Endothelial cell of umbilical vein (primary cell): ENCODE data around the gene RAB8B. TPM values are rescaled to one million over a fixed set of nuclear protein-coding genes. Genes with fewer than 3 reads are reported as not detected.

ENCODE experiments used
- BruUV-seq: library from RNA; stranded (reverse); fragments of 400-500 nt; replicated peaks from 2 replicates; lab custom pipeline; 2021; lab: Mats Ljungman, UMichigan
- CTCF ChIA-PET: fragments of 300-600, 350-600 bp; sonication (Branson Sonifier 250); formaldehyde crosslinking; loops from one replicate; lab custom pipeline; 2021; ENCODE audit warnings: antibody characterized with exemption, inconsistent platforms; lab: Charles Lee
- POLR2A ChIA-PET: fragments of 300-600, 350-600 bp; sonication (Branson Sonifier 250); formaldehyde crosslinking; loops from one replicate; lab custom pipeline; 2021; ENCODE audit warnings: antibody characterized with exemption, inconsistent platforms; lab: Charles Lee
- DNase-seq: peaks from one replicate; pipeline ENCODE4 v3.0.0-alpha.2; 2011; ENCODE audit warnings: low read depth, low spot score
- FAIRE-seq: peaks from 2 replicates; lab custom pipeline; 2011; peaks lifted over from hg19 to GRCh38; lab: Jason Lieb, UNC
- H2AFZ ChIP-seq: 2 replicates; pipeline ENCODE4 v1.6.0; 2012; ENCODE audit warnings: low read depth, low read length, control low read depth, inconsistent platforms
- H3K27ac ChIP-seq: 2 replicates; pipeline ENCODE4 v1.5.1; 2011; ENCODE audit warnings: low read depth, mild to moderate bottlenecking, control low read depth, low read length, moderate library complexity; ENCODE audit not compliant: insufficient read depth
- H3K27me3 ChIP-seq, 2 experiments: 2 replicates each; pipeline versions ENCODE4 v1.6.0 to v1.6.1; 2011; ENCODE audit warnings: low read length in 2 of 2, mixed read lengths in 1 of 2; ENCODE audit not compliant: control insufficient read depth in 2 of 2, insufficient read depth in 2 of 2
- H3K36me3 ChIP-seq, 2 experiments: 2 replicates in 1 of 2; 3 replicates in 1 of 2; pipeline ENCODE4 v1.5.1; 2011; ENCODE audit warnings: low read length in 2 of 2, mild to moderate bottlenecking in 1 of 2, moderate library complexity in 1 of 2; ENCODE audit not compliant: control insufficient read depth in 2 of 2, insufficient read depth in 2 of 2; ENCODE audit errors: extremely low read depth in 1 of 2
- H3K4me1 ChIP-seq: 3 replicates; pipeline ENCODE4 v1.5.1; 2011; ENCODE audit warnings: mild to moderate bottlenecking, low read length; ENCODE audit not compliant: control insufficient read depth, insufficient read depth; ENCODE audit errors: extremely low read depth
- H3K4me2 ChIP-seq: 2 replicates; pipeline ENCODE4 v1.6.1; 2011; ENCODE audit warnings: low read length, control low read depth, mixed read lengths; ENCODE audit not compliant: insufficient read depth
- H3K4me3 ChIP-seq, 3 experiments: fragments of 200-600 bp in 1 of 3; sonication (generic), shearing (Covaris generic) in 1 of 3; replicated peaks in 1 of 3; 2 replicates each; pipeline ENCODE4 v1.5.1; 2011 to 2016; ENCODE audit warnings: control low read depth in 3 of 3, low read length in 3 of 3, mild to moderate bottlenecking in 2 of 3, inconsistent platforms in 1 of 3, low read depth in 1 of 3, moderate library complexity in 1 of 3; ENCODE audit not compliant: insufficient read depth in 1 of 3
- H3K79me2 ChIP-seq: 2 replicates; pipeline ENCODE4 v1.6.0; 2012; ENCODE audit warnings: low read length, inconsistent platforms; ENCODE audit not compliant: control insufficient read depth, insufficient read depth
- H3K9ac ChIP-seq: replicated peaks from 2 replicates; pipeline ENCODE3; 2011; ENCODE audit warnings: low read length, control low read depth; ENCODE audit not compliant: insufficient read depth; ENCODE audit errors: extremely low read depth
- H3K9me1 ChIP-seq: replicated peaks from 3 replicates; pipeline ENCODE4 v1.6.0; 2011; ENCODE audit warnings: mild to moderate bottlenecking, low read length; ENCODE audit not compliant: control insufficient read depth, insufficient read depth; ENCODE audit errors: extremely low read depth
- H3K9me3 ChIP-seq: replicated peaks from 2 replicates; pipeline ENCODE4 v1.5.1; 2012; ENCODE audit warnings: low read length, inconsistent platforms; ENCODE audit not compliant: control insufficient read depth, insufficient read depth
- H4K20me1 ChIP-seq: replicated peaks from 2 replicates; pipeline ENCODE3; 2011; ENCODE audit warnings: mild to moderate bottlenecking, low read length; ENCODE audit not compliant: control insufficient read depth, insufficient read depth; ENCODE audit errors: extremely low read depth
- EZH2 ChIP-seq: IDR thresholded peaks from 2 replicates; pipeline ENCODE4 v1.6.1; 2012; ENCODE audit warnings: borderline replicate concordance, low read depth, mild to moderate bottlenecking, moderate library complexity, low read length, inconsistent platforms; ENCODE audit not compliant: severe bottlenecking
- FOS ChIP-seq: IDR thresholded peaks from 2 replicates; pipeline ENCODE4 v1.6.1; 2011; ENCODE audit warnings: mild to moderate bottlenecking, low read length, moderate library complexity, borderline replicate concordance; ENCODE audit not compliant: insufficient read depth
- GATA2 ChIP-seq: IDR thresholded peaks from 2 replicates; pipeline ENCODE4 v1.7.0; 2011; ENCODE audit warnings: low read depth, mild to moderate bottlenecking, moderate library complexity, mixed read lengths, low read length; ENCODE audit not compliant: insufficient read length, insufficient read depth
- JUN ChIP-seq: IDR thresholded peaks from 2 replicates; pipeline ENCODE4 v1.6.1; 2011; ENCODE audit warnings: borderline replicate concordance, low read depth; ENCODE audit not compliant: insufficient read length, insufficient read depth
- MYC ChIP-seq: IDR thresholded peaks from one replicate; pipeline ENCODE4 v1.6.1; 2011; ENCODE audit warnings: mild to moderate bottlenecking, low read depth, low read length
- POLR2A ChIP-seq: IDR thresholded peaks from 2 replicates; pipeline ENCODE4 v1.6.1; 2012; ENCODE audit warnings: low read depth, mild to moderate bottlenecking, control low read depth, low read length
- dilution Hi-C: fragments of 300-500 bp; cut with MboI; formaldehyde crosslinking; loops from one replicate; pipeline ENCODE4 v1.15.0; 2019; ENCODE audit warnings: low sequenced_read_pairs; ENCODE audit not compliant: extremely low pct_ligation_motif_present
- intact Hi-C: fragments of 100-400 bp; cut with micrococcal nuclease; formaldehyde crosslinking; loops from one replicate; pipeline ENCODE4 v1.10.0; 2022
- polyA plus RNA-seq, 4 experiments: library from polyadenylated mRNA; depleted of rRNA in 3 of 4; stranded (reverse) in 3 of 4; unstranded in 1 of 4; fragments of >200 nt; gene quantifications; 2 replicates each; pipeline versions ENCODE4 v1.2.1 to v1.2.3, GENCODE V29; 2011 to 2012; ENCODE audit warnings: missing spikeins in 1 of 4
- total RNA-seq: library from RNA; stranded (reverse); gene quantifications from 2 replicates; pipeline ENCODE4 v1.2.3, GENCODE V29; 2021
- TF ChIP-seq, protein P1 (sequence below): IDR thresholded peaks from 2 replicates; pipeline ENCODE4 v1.6.1; 2011; ENCODE audit not compliant: insufficient read depth, insufficient read length
- TF ChIP-seq, protein P2 (sequence below), 2 donors: IDR thresholded peaks; 1 replicate in 1 of 2; 2 replicates in 1 of 2; pipeline ENCODE4 v1.5.1; 2011; ENCODE audit warnings: low read length in 2 of 2, mild to moderate bottlenecking in 2 of 2, moderate library complexity in 2 of 2, control low read depth in 1 of 2, inconsistent platforms in 1 of 2, low read depth in 1 of 2; ENCODE audit not compliant: insufficient read depth in 1 of 2; ENCODE audit errors: extremely low read depth in 1 of 2

Gene RAB8B
- total and polyA plus RNA-seq, 2 donors (not counting 3 experiments of a cell fraction or from before 2014, with no cell fraction given): 10.4 to 52.5 TPM

DNA sequence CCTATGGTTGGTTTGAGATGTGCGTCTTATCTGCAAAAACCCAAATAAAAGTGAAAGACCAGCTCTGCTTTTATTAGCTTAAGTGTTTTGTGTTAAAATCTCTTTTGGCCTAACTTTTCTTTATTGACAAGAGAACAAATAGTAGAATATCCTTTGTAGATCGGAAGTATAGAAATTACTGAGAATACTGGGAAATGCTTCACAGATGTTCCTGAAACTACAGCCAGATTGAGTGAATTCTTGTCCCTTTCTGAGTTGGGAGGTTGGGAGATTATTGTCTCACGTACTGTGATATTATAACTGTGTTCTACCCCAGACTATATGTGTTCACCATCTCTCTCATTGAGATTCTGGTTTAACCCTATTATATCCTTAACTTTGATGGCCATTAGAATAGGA, 21.7 kb downstream of the RAB8B start:
- Histone ChIP-seq H2AFZ (no peak overlapping the region), H3K9ac (no peak overlapping the region), H3K4me3 (no peak overlapping the region), H3K4me1 (peaks cover 28% of the 10 kb centered on the region), H3K36me3 (no peaks in the 10 kb centered on the region), H3K27me3 (no peaks in the 10 kb centered on the region), H3K9me3 (no peaks in the 10 kb centered on the region), H3K9me1 (no peaks in the 10 kb centered on the region), H3K27ac (no peak overlapping the region), H3K79me2 (peaks cover 71% of the 10 kb centered on the region), H4K20me1 (no peaks in the 10 kb centered on the region), H3K4me2 (no peak overlapping the region)
- FAIRE-seq: no peak
- ChIA-PET CTCF (interaction anchor here (1.2 to 1.5 kb wide), 2 partner anchors 16 to 48 kb away, joined by 3 to 4 read pairs; no protein-coding TSS in a partner anchor), POLR2A (no interaction called here)
- dilution Hi-C loops: no loop called here
- no TSS peak for BruUV-seq
- no peak for DNase-seq
- TF ChIP-seq, protein P1, sequence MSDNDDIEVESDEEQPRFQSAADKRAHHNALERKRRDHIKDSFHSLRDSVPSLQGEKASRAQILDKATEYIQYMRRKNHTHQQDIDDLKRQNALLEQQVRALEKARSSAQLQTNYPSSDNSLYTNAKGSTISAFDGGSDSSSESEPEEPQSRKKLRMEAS: no peak
- no peak for TF ChIP-seq POLR2A
- TF ChIP-seq GATA2: no peak
- TF ChIP-seq, protein P2, sequence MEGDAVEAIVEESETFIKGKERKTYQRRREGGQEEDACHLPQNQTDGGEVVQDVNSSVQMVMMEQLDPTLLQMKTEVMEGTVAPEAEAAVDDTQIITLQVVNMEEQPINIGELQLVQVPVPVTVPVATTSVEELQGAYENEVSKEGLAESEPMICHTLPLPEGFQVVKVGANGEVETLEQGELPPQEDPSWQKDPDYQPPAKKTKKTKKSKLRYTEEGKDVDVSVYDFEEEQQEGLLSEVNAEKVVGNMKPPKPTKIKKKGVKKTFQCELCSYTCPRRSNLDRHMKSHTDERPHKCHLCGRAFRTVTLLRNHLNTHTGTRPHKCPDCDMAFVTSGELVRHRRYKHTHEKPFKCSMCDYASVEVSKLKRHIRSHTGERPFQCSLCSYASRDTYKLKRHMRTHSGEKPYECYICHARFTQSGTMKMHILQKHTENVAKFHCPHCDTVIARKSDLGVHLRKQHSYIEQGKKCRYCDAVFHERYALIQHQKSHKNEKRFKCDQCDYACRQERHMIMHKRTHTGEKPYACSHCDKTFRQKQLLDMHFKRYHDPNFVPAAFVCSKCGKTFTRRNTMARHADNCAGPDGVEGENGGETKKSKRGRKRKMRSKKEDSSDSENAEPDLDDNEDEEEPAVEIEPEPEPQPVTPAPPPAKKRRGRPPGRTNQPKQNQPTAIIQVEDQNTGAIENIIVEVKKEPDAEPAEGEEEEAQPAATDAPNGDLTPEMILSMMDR (IDR thresholded peaks at IDR 0.05; ENCODE audit: extremely low read depth in 1 of 2, insufficient read depth in 1 of 2, low read depth in 1 of 2, low read length in 2 of 2): no peak
- no peak for TF ChIP-seq MYC
- no peak for TF ChIP-seq EZH2
- TF ChIP-seq JUN: no peak
- no peak for TF ChIP-seq FOS
- intact Hi-C loops: no loop called here
